Fibroblast of gingiva (primary cell): ENCODE results near the gene ABHD17B.
"Not testable (repeated sequence)": the region's sequence is repeated elsewhere in the genome, so short reads cannot be mapped to it uniquely, and the experiment has no call there.

Source experiments
- DNase-seq: peaks from one replicate; pipeline ENCODE4 v3.0.0-alpha.2; 2011; ENCODE audit warnings: low read depth

Gene ABHD17B

DNA sequence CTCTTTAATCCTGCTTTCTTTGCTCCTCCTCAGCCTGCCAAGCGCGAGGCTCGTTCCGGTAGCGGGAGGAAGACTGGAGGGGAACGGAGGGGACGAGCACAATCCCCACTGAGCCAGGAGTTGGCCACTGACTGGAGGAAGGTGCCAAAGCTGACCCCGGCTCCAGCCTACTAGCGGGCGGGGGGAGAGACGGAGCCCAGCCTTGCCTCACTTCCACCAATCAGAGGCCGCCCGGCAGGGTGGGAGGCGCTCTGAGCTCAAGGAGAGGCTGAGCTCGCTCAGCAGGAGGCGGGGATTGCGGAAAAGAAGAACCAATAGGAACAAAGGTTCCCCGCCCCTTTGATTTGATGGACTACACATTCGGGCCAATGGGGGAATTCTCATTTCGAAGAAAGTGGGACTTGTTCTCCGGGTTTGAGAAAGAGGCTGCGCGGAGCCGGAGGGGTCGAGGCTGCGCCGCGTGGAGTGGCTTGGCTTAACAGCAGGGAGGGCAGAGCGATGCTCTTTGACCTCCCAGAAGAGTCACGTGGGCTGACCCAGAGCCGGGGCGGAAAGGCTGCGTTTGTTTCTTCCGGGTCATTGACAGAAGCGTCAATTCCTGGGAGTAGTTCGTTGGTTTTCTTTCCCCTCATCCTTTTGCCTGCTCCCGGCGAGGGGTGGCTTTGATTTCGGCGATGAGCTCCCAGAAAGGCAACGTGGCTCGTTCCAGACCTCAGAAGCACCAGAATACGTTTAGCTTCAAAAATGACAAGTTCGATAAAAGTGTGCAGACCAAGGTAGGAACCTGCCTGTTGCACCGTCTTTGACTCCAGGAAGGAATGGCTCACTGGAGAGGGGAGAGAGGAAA, at the start of gene ABHD17B, which contains the start of gene C9orf85:
Gene ABHD17B (minus strand): TSS at position 133 of the 847 bp plus-strand sequence. CDS start 36,113 bp downstream, outside the sequence.
Gene C9orf85 (plus strand): TSS at position 579 of the 847 bp plus-strand sequence. CDS start 96 bp downstream, at position 675.
- peak; percentile 99 for DNase-seq

- DNase-seq: no peak
These were observed 44.4 kb upstream of the ABHD17B start for GRCh38 chr9:71955300-71955915.

GRCh38 chr9:71954652-71955051, 43.7 kb upstream of the ABHD17B start:
- DNase-seq: not testable (repeated sequence)

GRCh38 chr9:71944754-71945375, 33.9 kb upstream of the ABHD17B start:
- no peak for DNase-seq

- DNase-seq: peak; percentile 35
These were observed 31.1 kb upstream of the ABHD17B start for GRCh38 chr9:71941998-71942567.

GRCh38 chr9:71941060-71941568, 30.1 kb upstream of the ABHD17B start:
- DNase-seq: no peak

DNA sequence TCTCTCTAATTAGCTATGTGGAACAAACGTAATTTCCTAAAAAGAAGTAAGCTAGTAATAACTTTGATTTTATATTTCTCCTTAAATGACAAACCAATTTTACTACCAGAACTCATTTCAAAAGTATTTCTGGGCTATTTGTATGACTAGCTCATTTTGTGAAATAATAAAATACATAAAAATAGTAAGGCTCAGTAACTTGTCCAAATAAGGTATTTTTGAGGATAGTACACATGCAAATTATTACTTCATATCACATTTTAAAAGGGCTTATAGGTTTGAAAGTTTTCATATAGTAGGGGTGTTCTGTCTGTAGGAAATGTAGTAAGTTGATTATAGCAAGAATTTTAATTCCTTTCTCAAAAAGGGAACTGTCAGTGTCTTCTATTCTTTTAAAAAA, 26.9 kb upstream of the ABHD17B start:
- DNase-seq: no peak

GRCh38 chr9:71937070-71937625, 26.2 kb upstream of the ABHD17B start:
- DNase-seq: no peak

DNA sequence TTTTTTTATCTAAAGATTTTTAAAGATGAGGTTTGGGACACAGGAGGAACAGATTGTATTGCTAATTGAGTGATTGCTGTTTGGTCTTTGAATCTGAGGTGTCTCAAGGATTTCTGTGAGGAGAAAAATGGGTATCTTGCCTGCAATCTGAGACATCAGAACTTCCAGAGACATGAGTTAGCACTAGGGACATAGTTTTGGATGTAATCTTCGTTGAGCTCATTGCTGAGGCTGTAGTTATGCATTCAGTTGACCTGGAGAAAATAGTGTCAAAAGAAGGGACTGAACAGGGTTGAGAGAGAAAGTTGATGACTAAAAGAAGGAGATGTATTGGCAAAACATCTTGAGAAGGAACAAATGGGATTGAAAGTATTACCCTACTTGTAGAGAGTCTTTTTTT, 25.1 kb upstream of the ABHD17B start:
- DNase-seq: no peak

DNA sequence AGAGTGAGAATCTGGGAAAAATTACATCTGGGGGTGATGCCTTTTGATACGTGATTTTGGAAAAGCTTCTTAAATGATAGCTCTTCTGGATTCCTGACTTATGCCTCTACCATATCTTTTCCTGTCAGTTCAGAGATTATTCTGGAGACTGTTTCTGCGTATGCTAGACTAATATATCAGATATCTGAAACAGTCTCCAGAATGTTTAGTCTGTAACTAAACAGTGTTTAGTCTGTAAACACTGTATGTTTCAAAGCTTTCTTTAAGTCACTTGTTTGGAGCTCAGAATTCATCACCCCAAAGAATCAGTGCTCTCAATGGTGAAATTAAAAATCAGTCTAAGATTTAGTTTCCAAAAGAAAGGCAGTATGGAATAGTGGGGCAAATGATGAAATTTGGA, 20.2 kb upstream of the ABHD17B start:
- no peak for DNase-seq

- peak; percentile 36 for DNase-seq
These were observed 18.9 kb upstream of the ABHD17B start for GRCh38 chr9:71929791-71930440.

DNA sequence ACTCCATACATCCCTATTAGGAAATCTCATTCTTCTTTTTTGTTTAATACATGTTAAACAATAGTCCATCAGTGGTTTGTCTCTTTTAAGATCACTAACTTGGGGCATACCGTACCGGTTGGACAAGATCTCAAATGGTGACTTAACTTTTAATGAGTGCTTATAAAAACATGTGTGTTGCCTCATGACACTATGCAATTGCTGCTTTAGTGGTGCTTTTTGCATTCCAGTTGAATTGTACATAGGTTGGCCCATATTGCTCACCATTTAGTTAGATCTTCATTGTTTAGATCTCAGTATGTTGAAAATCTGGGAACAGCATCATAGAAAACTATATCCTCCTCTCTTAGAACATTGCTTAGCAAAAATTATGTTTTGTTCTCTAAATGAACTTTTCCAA, 18.2 kb upstream of the ABHD17B start:
- DNase-seq: peak; percentile 71

DNA sequence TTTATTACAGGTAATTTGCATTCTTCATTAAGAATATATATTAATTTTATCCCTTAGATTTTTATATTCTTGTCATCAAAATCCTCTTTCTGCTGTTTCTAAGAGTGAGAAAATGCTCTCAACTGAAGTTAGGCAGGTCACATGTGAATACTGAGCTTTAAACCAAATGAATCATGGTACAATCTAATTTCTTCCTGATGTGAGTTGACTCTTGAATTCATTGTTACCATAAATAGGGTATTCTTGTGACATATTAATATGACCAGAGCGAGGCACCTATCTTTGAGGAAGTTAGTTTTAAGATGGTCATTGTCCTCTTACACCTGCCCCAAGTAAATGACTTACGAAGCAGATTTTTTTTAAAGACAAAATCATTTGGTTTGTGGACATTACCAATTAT, 17.8 kb upstream of the ABHD17B start:
- DNase-seq: peak; percentile 45

- DNase-seq: no peak
These were observed 17.4 kb upstream of the ABHD17B start for GRCh38 chr9:71928376-71928775.

- DNase-seq: no peak
These were observed 14.8 kb upstream of the ABHD17B start for GRCh38 chr9:71925834-71926233.

DNA sequence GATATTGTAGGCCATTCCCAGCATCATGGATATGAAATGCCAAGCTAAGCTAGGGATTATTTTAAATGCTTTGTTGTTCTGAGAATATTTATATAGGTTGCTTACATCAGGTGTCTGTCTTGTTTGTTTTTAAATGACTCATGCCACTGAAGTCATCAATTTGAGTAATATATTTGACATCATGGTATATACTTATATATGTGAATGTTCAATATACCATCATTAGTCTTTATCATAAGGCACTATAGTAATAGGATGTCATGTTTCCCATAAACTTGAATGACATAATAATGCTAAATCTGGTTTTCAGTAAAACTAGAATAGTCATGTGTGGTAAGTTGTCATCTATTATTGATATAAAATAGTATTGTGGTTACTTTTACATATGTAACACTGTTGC, 13.6 kb upstream of the ABHD17B start:
- DNase-seq: no peak

- DNase-seq: no peak
These were observed 10.3 kb upstream of the ABHD17B start for GRCh38 chr9:71921190-71921814.

DNA sequence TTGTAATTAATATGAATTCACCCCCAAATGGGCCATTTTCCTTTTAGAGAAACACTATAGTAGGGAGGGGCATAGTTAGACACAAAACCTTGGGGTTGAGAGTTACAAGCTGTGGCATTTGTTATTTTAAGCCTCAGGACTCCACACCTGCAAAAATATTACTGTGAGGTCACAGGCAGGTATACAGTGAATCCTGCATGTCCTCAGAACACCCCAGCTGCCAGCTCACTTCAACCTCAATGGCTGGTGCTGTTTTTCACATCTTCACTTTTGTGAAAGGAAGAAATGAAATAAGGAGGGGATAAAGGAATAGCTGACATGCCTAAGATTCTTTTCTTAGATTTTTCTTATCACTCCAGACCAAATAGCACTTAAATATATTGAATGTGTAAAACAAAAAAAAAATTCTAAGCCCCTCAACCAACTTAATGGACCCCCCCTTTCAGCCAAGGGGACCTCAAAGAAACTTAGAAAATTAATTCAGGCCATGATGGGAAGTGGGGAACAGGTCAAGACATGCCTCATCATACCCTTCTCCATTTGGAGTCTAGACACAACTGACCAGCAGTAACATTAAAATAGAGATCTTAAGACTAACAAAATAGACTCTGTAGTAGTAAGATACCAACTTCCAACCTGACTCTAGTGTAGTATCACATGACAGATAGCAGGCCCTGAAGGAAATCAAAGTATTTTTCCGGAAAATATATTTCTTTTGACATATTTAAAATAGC, 9.6 kb upstream of the ABHD17B start:
- no peak for DNase-seq

- no peak for DNase-seq
These were observed 7.4 kb upstream of the ABHD17B start for GRCh38 chr9:71918419-71918818.

DNA sequence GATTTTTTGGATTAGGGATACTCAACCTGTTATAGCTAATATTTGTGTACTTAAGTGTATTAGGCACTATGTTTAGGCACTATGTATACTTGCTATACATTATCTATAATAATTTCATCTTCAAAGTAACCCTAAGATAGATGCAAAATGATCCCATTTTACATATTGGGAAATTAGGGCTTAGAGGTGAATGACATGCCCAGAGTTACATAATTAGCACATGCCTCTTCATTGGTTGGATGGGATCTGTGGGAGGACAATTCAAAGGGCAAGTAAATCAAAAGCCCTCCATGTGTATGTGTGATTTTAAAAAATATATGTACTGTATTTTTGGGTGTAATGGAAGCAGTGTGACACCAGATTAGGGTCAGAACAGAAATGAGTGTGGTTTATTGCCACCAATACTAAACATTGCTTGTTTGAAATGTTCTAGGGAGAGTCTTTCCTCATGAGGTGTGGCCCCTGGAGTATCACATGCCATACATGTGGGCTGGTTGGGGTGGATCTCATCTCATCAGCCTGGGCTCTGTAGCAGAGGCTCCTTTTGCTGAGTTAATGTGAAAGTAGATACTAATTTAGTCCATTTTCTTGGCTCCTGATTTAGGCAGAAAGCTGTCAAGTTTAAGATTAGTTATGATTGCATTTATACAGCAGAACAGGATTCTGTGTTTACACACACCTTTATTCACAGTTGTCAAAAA, 6.0 kb upstream of the ABHD17B start:
- DNase-seq: no peak
